ENCODE results near the gene CLGN.

Gene CLGN

DNA sequence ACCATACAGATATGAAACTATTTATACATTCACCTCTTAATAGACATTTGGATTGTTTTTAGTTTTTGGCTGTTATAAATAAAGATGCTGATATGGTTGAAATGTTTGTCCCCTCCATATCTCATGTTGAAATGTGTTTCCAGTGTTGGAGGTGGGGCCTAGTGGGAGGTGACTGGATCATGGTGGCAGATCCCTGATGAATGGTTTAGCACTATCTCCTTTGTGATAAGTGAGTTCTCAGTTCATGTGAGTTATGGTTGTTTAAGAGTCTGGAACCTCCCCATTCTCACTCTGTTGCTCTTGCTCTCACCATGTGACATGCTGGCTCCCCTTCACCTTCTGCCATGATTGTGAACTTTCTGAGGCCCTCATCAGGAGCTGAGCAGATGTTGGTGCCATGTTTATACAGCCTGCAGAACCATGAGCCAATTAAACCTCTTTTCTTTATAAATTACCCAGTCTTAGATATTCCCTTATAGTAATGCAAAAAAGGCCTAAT, 12.2 kb upstream of the CLGN start:
- Histone ChIP-seq H3K36me3 (ENCODE audit: insufficient read depth, low read length) (no peaks in the 10 kb centered on the region), H3K27me3 (ENCODE audit: insufficient read depth, low read length, poor library complexity, severe bottlenecking) (no peaks in the 10 kb centered on the region), H3K4me1 (ENCODE audit: insufficient read depth, low read length, poor library complexity, severe bottlenecking) (no peaks in the 10 kb centered on the region), H3K79me2 (ENCODE audit: insufficient read depth, low read length) (no peaks in the 10 kb centered on the region), H3F3A (ENCODE audit: low read depth) (no peaks in the 10 kb centered on the region), H2AFZ (ENCODE audit: low read length) (no peak overlapping the region), H4K20me1 (ENCODE audit: insufficient read depth, low read length, poor library complexity, severe bottlenecking) (no peaks in the 10 kb centered on the region), H3K9me3 (ENCODE audit: insufficient read depth, low read depth, low read length) (no peaks in the 10 kb centered on the region), H3K9me2 (replicated peaks; ENCODE audit: low read depth, low read length) (no peaks in the 10 kb centered on the region), H3K4me2 (ENCODE audit: low read depth, low read length, poor library complexity, severe bottlenecking) (no peak overlapping the region), H3K4me3 (ENCODE audit: low read length, poor library complexity, severe bottlenecking) (no peak overlapping the region), H3K9ac (ENCODE audit: low read depth, low read length, poor library complexity, severe bottlenecking) (no peak overlapping the region)
- TF ChIP-seq, protein P1, sequence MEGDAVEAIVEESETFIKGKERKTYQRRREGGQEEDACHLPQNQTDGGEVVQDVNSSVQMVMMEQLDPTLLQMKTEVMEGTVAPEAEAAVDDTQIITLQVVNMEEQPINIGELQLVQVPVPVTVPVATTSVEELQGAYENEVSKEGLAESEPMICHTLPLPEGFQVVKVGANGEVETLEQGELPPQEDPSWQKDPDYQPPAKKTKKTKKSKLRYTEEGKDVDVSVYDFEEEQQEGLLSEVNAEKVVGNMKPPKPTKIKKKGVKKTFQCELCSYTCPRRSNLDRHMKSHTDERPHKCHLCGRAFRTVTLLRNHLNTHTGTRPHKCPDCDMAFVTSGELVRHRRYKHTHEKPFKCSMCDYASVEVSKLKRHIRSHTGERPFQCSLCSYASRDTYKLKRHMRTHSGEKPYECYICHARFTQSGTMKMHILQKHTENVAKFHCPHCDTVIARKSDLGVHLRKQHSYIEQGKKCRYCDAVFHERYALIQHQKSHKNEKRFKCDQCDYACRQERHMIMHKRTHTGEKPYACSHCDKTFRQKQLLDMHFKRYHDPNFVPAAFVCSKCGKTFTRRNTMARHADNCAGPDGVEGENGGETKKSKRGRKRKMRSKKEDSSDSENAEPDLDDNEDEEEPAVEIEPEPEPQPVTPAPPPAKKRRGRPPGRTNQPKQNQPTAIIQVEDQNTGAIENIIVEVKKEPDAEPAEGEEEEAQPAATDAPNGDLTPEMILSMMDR (conservative IDR thresholded peaks at IDR 0.05; ENCODE audit: low read length) = no peak
- no peak for TF ChIP-seq EZH2phosphoT487 (IDR thresholded peaks at IDR 0.05; ENCODE audit: borderline replicate concordance)

DNA sequence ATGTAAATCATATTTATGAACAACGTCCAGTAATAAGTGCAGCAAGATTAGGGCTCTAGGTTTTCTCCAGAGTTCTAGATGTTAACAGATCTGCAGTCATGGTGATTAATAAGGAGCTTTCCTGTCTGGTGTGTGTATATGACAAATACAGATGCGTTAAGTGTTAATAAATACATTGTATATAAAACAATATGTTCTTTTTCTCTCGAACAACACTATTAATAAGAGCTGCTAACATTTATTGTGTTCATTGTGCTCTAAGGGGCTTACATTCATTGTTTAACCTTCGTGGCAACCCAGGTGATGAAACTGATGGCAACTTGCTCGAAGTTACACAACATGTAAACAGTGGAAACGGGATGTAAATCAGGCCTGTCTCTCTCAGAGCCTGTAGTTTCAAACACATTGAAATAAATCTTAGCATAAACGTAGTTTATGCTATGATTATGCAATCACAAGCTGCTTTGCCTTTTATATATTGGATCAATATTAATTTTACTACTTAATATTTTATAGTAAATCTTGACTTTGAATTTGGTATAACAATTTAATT, 547 bp upstream of the CLGN start:
- Histone ChIP-seq H3K4me2 (ENCODE audit: low read depth, low read length, poor library complexity, severe bottlenecking) (peak overlapping the region; percentile 90), H3K4me3 (ENCODE audit: low read length, poor library complexity, severe bottlenecking) (peak overlapping the region; percentile 84), H3K9me3 (ENCODE audit: insufficient read depth, low read depth, low read length) (no peaks in the 10 kb centered on the region), H3K9me2 (replicated peaks; ENCODE audit: low read depth, low read length) (no peaks in the 10 kb centered on the region), H3K4me1 (ENCODE audit: insufficient read depth, low read length, poor library complexity, severe bottlenecking) (peaks cover 10% of the 10 kb centered on the region), H3K27me3 (ENCODE audit: insufficient read depth, low read length, poor library complexity, severe bottlenecking) (no peaks in the 10 kb centered on the region), H3K79me2 (ENCODE audit: insufficient read depth, low read length) (peaks cover 15% of the 10 kb centered on the region), H4K20me1 (ENCODE audit: insufficient read depth, low read length, poor library complexity, severe bottlenecking) (no peaks in the 10 kb centered on the region), H3K9ac (ENCODE audit: low read depth, low read length, poor library complexity, severe bottlenecking) (peak overlapping the region; percentile 79), H2AFZ (ENCODE audit: low read length) (peak overlapping the region; percentile 96), H3F3A (ENCODE audit: low read depth) (no peaks in the 10 kb centered on the region), H3K36me3 (ENCODE audit: insufficient read depth, low read length) (no peaks in the 10 kb centered on the region)
- TF ChIP-seq, protein P1 (conservative IDR thresholded peaks at IDR 0.05; ENCODE audit: low read length) = no peak
- no peak for TF ChIP-seq EZH2phosphoT487 (IDR thresholded peaks at IDR 0.05; ENCODE audit: borderline replicate concordance)

DNA sequence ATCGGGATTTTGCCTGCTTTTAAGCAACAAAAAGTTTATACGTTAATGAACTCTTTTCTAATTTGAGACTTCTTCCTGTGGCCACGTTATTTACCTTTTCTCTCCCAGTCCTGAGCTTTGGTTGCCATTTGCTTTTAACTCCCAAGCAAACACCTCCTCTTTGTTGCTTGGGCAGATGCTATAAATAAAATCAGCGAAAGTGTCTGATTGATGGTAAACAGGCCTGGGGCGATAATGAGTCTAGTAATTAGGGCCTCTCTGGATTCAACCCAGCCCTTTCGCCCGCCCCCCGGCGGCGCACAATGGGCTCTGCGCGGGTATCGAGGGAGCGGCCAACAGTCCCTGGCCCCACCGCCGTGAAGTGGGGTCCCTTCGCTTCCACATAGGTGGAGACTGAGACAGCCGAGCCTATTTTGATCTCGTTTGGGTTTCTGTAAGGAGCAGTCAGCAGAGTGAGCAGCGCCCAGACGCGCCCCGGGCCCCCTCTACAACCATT, 790 bp downstream of the CLGN start:
- no peaks in the 10 kb centered on the region for H3K9me3 ChIP-seq (ENCODE audit: insufficient read depth, low read depth, low read length)
- no peaks in the 10 kb centered on the region for H3K36me3 ChIP-seq (ENCODE audit: insufficient read depth, low read length)
- H3K9me2 ChIP-seq (replicated peaks; ENCODE audit: low read depth, low read length) = no peaks in the 10 kb centered on the region
- peaks cover 10% of the 10 kb centered on the region for H3K4me1 ChIP-seq (ENCODE audit: insufficient read depth, low read length, poor library complexity, severe bottlenecking)
- peak overlapping the region; percentile 96 for H2AFZ ChIP-seq (ENCODE audit: low read length)
- H3K79me2 ChIP-seq (ENCODE audit: insufficient read depth, low read length) = peaks cover 15% of the 10 kb centered on the region
- H3K9ac ChIP-seq (ENCODE audit: low read depth, low read length, poor library complexity, severe bottlenecking) = peak overlapping the region; percentile 79
- TF ChIP-seq, protein P1 (conservative IDR thresholded peaks at IDR 0.05; ENCODE audit: low read length) = peak; percentile 48
- TF ChIP-seq EZH2phosphoT487 (IDR thresholded peaks at IDR 0.05; ENCODE audit: borderline replicate concordance) = no peak
- peak overlapping the region; percentile 84 for H3K4me3 ChIP-seq (ENCODE audit: low read length, poor library complexity, severe bottlenecking)
- H3K27me3 ChIP-seq (ENCODE audit: insufficient read depth, low read length, poor library complexity, severe bottlenecking) = no peaks in the 10 kb centered on the region
- H3F3A ChIP-seq (ENCODE audit: low read depth) = no peaks in the 10 kb centered on the region
- peak overlapping the region; percentile 90 for H3K4me2 ChIP-seq (ENCODE audit: low read depth, low read length, poor library complexity, severe bottlenecking)
- H4K20me1 ChIP-seq (ENCODE audit: insufficient read depth, low read length, poor library complexity, severe bottlenecking) = no peaks in the 10 kb centered on the region
